ENCODE results near the gene SHISA9.

- TF ChIP-seq CTCF (IDR thresholded peaks at IDR 0.05): no peak
- TF ChIP-seq POLR2A (IDR thresholded peaks at IDR 0.05): no peak
Observed at GRCh38 chr16:13080531-13080930, 179.1 kb downstream of the SHISA9 start.
